H54 (cell line): Measurements from ENCODE around the gene TXNDC9.
"Not testable (repeated sequence)": the region's sequence is repeated elsewhere in the genome, so short reads cannot be mapped to it uniquely, and the experiment has no call there.

ENCODE experiments used
- DNase-seq: peaks from one replicate; pipeline ENCODE4 v3.0.0; 2011; ENCODE audit warnings: low spot score, mixed read lengths; ENCODE audit not compliant: insufficient read length
- FAIRE-seq: peaks from 3 replicates; lab custom pipeline; 2011; peaks lifted over from hg19 to GRCh38; lab: Jason Lieb, UNC
- POLR2A ChIP-seq: IDR thresholded peaks from 2 replicates; pipeline ENCODE4 v1.6.1; 2011; ENCODE audit warnings: low read depth, mild to moderate bottlenecking, low read length

The TXNDC9 gene

GRCh38 chr2:99346218-99346617 is 10.1 kb upstream of the TXNDC9 start:
- FAIRE-seq: no peak
- no peak for DNase-seq
- TF ChIP-seq POLR2A: no peak

DNA sequence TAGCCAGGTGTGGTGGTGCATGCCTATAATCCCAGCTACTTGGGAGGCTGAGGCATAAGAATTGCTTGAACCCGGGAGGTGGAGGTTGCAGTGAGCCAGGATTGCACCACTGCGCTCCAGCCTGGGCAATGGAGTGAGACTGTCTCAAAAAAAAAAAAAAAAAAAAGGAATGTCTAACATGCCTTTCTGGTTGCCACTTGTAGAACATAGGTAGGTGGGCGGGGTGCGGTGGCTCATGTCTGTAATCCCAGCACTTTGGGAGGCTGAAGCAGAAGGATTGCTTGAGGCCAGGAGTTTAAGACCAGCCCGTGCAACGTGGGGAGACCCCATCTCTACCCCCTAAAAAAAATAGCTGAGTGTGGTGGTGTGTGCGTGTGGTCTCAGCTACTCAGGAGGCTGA is 9.3 kb upstream of the TXNDC9 start:
- DNase-seq, FAIRE-seq: not testable (repeated sequence)

GRCh38 chr2:99342536-99342935 is 6.4 kb upstream of the TXNDC9 start:
- FAIRE-seq: no peak
- TF ChIP-seq POLR2A: no peak

DNA sequence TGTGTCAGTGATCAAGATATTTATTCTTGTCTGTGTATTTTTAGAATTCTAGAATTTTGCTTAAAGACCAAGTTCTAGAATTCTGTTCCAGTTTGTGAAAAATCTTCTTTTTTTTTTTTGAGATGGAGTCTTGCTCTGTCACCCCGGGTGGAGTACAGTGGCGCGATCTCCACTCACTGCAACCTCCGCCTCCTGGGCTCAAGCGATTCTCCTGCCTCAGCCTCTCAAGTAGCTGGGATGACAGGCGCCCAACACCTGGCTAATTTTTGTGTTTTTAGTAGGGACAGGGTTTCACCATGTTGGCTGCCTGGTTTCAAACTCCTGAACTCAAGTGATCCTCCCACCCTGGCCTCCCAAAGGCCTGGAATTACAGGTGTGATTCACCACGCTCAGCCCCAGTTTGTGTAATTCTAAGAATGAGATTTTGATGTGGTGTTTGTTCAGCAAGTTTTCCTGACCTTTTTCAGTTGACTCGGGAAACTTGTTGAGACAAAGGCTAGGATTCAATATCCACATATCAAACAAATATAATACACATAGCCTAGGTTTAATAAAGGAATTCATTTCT is 4.6 kb upstream of the TXNDC9 start:
- no peak for DNase-seq
- TF ChIP-seq POLR2A: no peak
- FAIRE-seq: no peak

More at GRCh38 chr2:99342536-99342935, 6.4 kb upstream of the TXNDC9 start:
- no peak for DNase-seq

DNA sequence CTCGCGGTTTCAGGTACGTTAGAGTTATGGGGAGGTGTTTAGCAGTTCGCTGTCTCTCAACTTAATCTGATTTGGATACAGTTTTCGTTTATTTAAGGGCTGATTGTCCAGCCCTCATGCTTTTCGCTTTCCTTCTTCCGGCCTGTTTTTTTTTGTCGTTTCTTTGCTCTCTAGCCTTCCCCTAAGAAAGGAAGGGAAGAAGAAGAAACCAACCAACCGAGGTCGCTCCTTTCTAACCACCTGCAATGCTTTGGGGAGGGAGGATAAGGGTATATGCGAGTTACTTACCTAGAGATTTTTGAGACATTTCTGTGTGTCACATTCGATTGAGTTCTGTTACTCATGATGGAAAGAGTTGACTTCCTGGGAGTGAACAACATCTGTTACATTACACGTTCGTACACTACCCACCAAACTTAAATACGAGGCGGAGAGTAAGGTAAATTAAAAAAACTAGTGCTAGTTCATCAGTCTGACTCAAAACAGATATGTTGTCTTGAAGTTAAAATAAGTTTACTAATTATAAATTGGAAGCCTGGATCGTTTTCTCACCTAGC is 2.0 kb upstream of the TXNDC9 start:
- no peak for DNase-seq
- FAIRE-seq: no peak
- no peak for TF ChIP-seq POLR2A

- peak; percentile 83 for FAIRE-seq
- peak; percentile 89 for TF ChIP-seq POLR2A
- DNase-seq: peak; percentile 89
These were observed 1.2 kb upstream of the TXNDC9 start, which contains the start of gene EIF5B for GRCh38 chr2:99337113-99338028. Gene EIF5B (plus strand): TSS chr2:99337389. CDS start chr2:99337555, 166 bp downstream.

- DNase-seq (no peak), FAIRE-seq (no peak)
- no peak for TF ChIP-seq POLR2A
These were observed 625 bp upstream of the TXNDC9 start for GRCh38 chr2:99336804-99337112.

DNA sequence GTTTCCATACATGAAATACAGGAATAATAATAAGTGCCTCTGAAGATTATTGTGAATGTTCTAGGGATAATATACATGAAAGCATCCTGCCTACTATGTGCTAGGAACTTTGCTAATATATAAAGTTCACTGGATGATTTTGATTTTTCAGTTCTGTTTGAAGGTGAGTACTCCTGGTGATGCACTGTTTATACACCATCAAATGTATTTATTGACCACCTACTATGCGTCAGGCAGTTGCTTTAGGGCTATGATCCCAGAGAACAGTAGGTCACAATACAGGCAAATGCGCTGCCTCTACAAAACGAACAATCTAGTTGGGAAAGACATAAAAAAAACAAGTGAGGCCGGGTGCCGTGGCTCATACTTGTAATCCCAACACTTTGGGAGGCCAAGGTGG is 10.7 kb downstream of the TXNDC9 start:
- no peak for DNase-seq
- no peak for TF ChIP-seq POLR2A
- FAIRE-seq: no peak

GRCh38 chr2:99317873-99318200 is 18.3 kb downstream of the TXNDC9 start:
- not testable (repeated sequence) for FAIRE-seq, DNase-seq

- DNase-seq (no peak), FAIRE-seq (no peak)
- no peak for TF ChIP-seq POLR2A
These were observed 18.8 kb downstream of the TXNDC9 start for GRCh38 chr2:99317161-99317872.

GRCh38 chr2:99301097-99301496 is 35.0 kb downstream of the TXNDC9 start, which contains the start of gene LYG1:
Gene LYG1 (minus strand): TSS chr2:99301197. CDS start chr2:99295670, 5,527 bp downstream.
- FAIRE-seq: not testable (repeated sequence)

DNA sequence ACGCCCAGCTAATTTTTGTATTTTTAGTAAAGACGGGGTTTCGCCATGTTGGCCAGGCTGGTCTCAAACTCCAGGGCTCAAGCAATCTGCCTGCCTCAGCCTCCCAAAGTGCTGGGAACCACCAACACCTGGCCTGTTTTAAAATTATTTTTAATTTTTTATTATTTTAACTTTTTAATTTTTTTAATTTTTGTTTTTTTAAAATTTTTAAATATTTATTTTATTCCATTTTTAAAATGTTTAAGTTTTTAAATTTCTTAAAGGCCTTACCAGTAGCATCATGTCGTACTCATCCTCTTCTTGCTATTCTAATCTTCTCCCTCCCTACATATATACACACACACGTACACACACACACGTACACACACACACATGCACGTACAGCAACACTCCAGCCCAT is 36.6 kb downstream of the TXNDC9 start:
- no peak for TF ChIP-seq POLR2A
- DNase-seq (no peak), FAIRE-seq (no peak)

More at GRCh38 chr2:99301097-99301496, 35.0 kb downstream of the TXNDC9 start, which contains the start of gene LYG1:
- DNase-seq: not testable (repeated sequence)

DNA sequence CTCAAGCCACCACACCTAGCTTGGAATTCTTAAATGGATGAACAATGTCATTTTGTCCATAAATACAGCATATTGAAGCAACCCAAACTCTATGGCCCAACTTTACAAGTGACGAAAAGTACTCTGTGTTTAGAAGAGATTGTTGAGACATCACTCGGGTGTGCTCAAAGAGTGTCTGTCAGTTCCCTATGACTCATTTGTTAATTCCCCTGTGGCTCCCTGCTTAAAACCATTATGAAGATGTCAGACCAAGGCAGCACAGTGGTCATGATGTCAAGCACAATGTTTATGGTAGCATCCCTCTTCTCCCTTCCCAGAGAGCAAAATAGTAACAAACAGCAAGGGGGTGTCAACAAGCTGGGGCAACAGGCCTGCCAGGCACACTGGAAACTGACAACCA is 38.1 kb downstream of the TXNDC9 start:
- no peak for TF ChIP-seq POLR2A
- no peak for FAIRE-seq
- DNase-seq: no peak

- FAIRE-seq (no peak), DNase-seq (no peak)
- no peak for TF ChIP-seq POLR2A
These were observed 50.6 kb downstream of the TXNDC9 start for GRCh38 chr2:99285526-99285925.
